Cerebellar cortex (tissue), 1 donor: Measurements from ENCODE around the gene RPS6KA1.
"Not testable (repeated sequence)": the region's sequence is repeated elsewhere in the genome, so short reads cannot be mapped to it uniquely, and the experiment has no call there.

Source experiments
- DNase-seq: peaks from one replicate; pipeline ENCODE4 v3.0.0-alpha.2; 2015; ENCODE audit warnings: low spot score

The RPS6KA1 gene

GRCh38 chr1:26555550-26555981 is 26.0 kb downstream of the RPS6KA1 start:
- DNase-seq, result no peak

GRCh38 chr1:26556111-26556510 is 26.6 kb downstream of the RPS6KA1 start:
- DNase-seq, result no peak

GRCh38 chr1:26557008-26557407 is 27.4 kb downstream of the RPS6KA1 start:
- DNase-seq, result no peak

- no peak for DNase-seq
Observed at GRCh38 chr1:26558685-26559048, 29.1 kb downstream of the RPS6KA1 start.

- DNase-seq, result no peak
Observed at GRCh38 chr1:26560403-26560780, 30.8 kb downstream of the RPS6KA1 start.

- no peak for DNase-seq
Observed at GRCh38 chr1:26570287-26570686, 40.7 kb downstream of the RPS6KA1 start.

GRCh38 chr1:26571381-26571780 is 41.8 kb downstream of the RPS6KA1 start:
- DNase-seq, result no peak

- DNase-seq, result no peak
Observed at GRCh38 chr1:26574018-26574417, 44.5 kb downstream of the RPS6KA1 start.

GRCh38 chr1:26574719-26575251 is 45.2 kb downstream of the RPS6KA1 start:
- no peak for DNase-seq

- DNase-seq, result no peak
Observed at GRCh38 chr1:26575348-26575747, 45.8 kb downstream of the RPS6KA1 start.

GRCh38 chr1:26578167-26578566 is 48.6 kb downstream of the RPS6KA1 start:
- no peak for DNase-seq

GRCh38 chr1:26579681-26580111 is 50.1 kb downstream of the RPS6KA1 start:
- DNase-seq, result no peak

- no peak for DNase-seq
Observed at GRCh38 chr1:26580116-26580515, 50.6 kb downstream of the RPS6KA1 start.

GRCh38 chr1:26581287-26581651 is 51.7 kb downstream of the RPS6KA1 start:
- DNase-seq, result no peak

- no peak for DNase-seq
Observed at GRCh38 chr1:26582053-26582835, 52.7 kb downstream of the RPS6KA1 start.

- DNase-seq, result no peak
Observed at GRCh38 chr1:26582836-26583460, 53.4 kb downstream of the RPS6KA1 start.

GRCh38 chr1:26583646-26584485 is 54.3 kb downstream of the RPS6KA1 start:
- DNase-seq, result no peak

GRCh38 chr1:26584588-26584987 is 55.0 kb downstream of the RPS6KA1 start:
- DNase-seq, result not testable (repeated sequence)

GRCh38 chr1:26585471-26585870 is 55.9 kb downstream of the RPS6KA1 start:
- no peak for DNase-seq

- DNase-seq, result no peak
Observed at GRCh38 chr1:26593385-26593784, 63.8 kb downstream of the RPS6KA1 start.

- DNase-seq, result not testable (repeated sequence)
Observed at GRCh38 chr1:26594593-26594992, 65.0 kb downstream of the RPS6KA1 start.

GRCh38 chr1:26597629-26598039 is 68.1 kb downstream of the RPS6KA1 start:
- peak; percentile 66 for DNase-seq

- DNase-seq, result no peak
Observed at GRCh38 chr1:26598890-26599289, 69.3 kb downstream of the RPS6KA1 start.
